HG02642 (cell line): ENCODE data around the gene JSRP1.

Experiments
- ATAC-seq: cut with Tn5 transposase; IDR thresholded peaks from one replicate; pipeline ENCODE4 v1.9.1; 2021; ENCODE audit warnings: mild to moderate bottlenecking; ENCODE audit not compliant: unreplicated experiment, poor library complexity

JSRP1 gene

GRCh38 chr19:2235381-2236063, 20.7 kb downstream of the JSRP1 start:
- ATAC-seq: peak; percentile 14

DNA sequence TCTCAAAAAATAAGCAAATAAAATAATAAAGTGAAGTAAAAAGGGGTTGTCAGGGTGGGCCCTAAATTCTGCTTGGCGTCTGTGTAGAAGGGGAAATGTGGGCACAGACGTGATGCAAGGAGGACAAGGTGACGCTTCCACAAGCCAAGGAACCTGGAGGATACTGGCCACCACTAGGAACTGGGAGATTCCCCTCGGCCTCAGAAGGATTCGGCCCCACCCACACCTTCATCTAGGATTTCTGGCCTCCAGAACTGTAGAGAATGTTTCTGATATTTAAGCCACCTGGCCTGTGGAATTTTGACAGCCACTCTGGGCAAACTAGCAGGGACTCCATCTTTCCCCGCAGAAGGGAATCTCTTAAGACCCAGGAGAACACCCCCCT, 21.2 kb downstream of the JSRP1 start:
- no peak for ATAC-seq

DNA sequence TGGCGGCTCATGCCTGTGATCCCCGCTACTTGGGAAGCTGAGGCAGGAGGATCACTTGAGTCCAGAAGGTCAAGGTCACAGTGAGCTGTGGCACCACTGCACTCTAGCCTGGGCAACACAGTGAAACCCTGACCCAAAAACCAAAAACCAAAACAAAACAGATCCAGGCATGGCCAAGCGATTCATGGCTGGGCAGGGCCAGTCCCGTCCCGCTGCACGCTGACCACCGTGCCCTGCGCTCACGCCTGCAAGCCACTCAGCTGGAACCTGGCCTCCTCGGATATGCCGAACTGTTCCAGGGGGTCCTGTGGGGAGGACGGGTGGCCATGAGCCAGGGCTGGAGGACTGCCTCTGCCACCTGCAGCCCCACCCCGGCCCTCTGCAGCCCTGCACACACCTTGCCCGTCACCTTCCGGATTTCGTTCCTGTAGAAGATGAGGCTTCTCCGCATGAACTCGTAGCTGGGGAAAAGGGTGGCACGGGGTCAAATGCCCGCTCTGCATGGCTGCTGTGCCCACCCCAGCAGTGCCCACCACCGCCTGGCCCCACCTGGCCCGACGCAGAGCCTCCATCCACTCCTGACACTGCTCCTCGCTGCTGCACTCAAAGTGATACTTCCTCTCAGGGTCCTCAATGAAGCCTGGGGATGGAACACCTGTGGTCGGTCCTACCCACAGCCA, 22.5 kb downstream of the JSRP1 start:
- ATAC-seq: no peak

DNA sequence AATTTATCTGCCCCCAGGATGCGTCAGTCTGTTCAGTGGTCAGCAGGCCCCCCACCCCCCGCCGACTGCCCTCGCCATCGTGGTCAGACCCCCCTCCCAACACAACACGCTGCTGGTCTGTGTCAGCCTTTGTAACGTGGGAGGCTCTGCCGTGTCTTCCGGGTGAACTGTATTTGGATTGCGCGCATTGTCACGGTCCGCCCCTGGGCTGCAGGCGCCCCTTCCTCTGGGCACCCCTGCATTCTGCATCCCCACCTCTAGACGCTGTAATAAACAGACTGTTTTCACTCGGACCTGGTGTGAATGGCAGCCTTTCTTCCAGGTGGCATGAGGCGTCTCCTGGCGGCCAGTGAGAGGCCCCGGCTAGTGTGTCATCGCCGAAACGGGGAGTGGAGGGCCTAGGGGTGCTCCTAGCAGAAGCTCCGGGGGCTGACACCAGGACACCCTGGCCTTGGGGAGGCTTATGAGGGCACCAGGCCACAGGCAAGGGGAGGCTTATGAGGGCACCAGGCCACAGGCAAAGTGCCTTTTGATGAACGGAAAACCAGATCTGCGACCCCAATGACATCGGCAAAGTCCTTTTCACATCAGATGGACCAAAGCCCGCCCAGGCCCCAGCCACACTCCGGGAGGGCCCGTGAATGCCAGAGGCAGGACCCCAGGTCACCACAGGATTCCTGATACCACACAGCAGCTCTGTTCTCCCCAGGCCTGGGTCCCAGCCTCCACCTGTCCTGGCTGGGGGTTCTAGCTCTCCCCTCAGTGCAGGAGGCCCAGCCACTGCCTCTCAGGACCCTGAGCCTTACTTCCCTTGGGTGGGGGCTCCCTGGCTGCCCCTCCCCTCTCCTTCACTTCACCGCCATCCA, 23.7 kb downstream of the JSRP1 start:
- no peak for ATAC-seq

GRCh38 chr19:2231621-2232221, 24.5 kb downstream of the JSRP1 start:
- no peak for ATAC-seq

- ATAC-seq: no peak
Measured at GRCh38 chr19:2230807-2231533, 25.2 kb downstream of the JSRP1 start.

GRCh38 chr19:2230033-2230531, 26.1 kb downstream of the JSRP1 start:
- ATAC-seq: no peak

DNA sequence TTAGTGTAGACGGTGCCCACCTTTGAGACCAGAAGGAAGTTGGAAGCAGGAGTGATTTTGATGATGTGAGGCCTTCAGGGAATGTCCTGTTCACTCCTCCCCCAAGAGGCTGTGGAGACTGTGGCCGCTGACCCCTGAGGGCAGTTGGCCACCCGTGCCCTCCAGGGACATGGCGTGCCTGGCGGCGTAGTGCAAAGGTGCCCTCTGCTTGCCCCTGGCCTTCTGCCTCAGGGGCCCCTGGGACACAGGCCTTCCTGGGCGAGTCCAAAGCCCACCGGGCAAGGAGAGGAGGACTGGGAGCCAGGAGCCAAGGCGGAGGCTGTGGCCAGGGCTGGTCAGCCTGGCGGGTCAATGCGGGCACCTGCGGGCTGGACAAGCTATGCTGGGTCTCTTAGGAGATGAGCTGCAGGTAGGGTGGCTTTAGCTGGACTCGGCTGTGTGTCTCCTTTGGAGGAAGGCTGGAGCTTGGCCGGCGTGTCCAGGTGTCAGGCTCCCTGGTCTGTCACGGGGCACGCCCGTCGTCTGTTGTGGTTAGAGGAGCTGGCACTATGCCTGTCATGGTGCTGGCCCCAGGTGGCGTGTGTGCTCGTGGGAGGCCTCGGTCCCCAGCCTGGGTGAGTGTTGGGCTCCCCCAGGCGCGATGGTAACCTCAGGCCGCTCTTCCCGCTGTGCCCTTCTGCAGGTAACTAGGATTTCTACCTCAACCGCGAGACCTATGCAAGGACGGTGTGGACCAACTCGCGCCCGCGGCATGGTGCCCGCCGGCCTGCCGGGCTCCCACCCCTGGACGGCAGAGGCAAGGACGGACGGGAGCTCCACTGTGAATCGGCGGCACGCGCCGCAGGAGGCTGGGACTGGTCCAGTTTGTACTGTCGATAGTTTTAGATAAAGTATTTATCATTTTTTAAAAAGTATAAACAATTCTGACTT, 26.8 kb downstream of the JSRP1 start:
- no peak for ATAC-seq

- no peak for ATAC-seq
Measured at GRCh38 chr19:2228157-2229030, 27.8 kb downstream of the JSRP1 start.

- no peak for ATAC-seq
Measured at GRCh38 chr19:2227415-2228156, 28.6 kb downstream of the JSRP1 start.

- no peak for ATAC-seq
Measured at GRCh38 chr19:2226840-2227360, 29.3 kb downstream of the JSRP1 start.

- no peak for ATAC-seq
Measured at GRCh38 chr19:2226051-2226839, 30.0 kb downstream of the JSRP1 start.

- ATAC-seq: no peak
Measured at GRCh38 chr19:2225415-2226050, 30.7 kb downstream of the JSRP1 start.

DNA sequence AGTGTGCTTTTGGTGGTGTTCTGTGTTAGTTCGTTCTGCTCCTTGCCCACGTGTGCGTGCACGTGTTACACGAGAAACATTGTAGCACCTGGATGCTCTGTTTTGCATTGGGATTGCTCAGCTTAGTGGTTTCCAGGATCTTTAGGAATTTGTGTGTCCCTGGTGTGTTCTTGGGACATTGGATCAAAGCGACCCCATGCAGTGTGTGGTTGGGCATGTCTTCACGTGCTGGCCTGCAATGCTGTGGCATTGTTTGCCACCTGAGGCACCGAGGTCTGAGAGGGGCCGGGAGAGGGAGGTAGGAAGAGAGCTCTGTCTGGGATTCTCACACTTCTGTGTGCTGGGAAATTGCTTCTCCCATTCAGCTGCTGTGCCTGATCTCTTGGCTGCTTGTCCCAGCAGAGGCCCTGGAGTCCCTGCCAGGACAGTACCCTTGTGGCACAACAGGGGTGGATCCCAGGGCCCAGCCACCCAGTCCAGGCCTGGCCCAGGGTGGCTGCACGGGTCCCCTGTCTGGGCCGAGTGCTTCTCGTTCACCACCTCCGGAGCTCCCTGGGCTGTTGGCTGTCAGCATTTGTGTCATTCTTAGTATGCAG, 31.4 kb downstream of the JSRP1 start:
- no peak for ATAC-seq

GRCh38 chr19:2223959-2224358, 32.3 kb downstream of the JSRP1 start:
- ATAC-seq: no peak
